HG03025 (cell line): Measurements from ENCODE around the gene CHID1.

ENCODE experiments used
- ATAC-seq: cut with Tn5 transposase; IDR thresholded peaks from one replicate; pipeline ENCODE4 v1.9.1; 2021; ENCODE audit warnings: mild to moderate bottlenecking, moderate library complexity; ENCODE audit not compliant: unreplicated experiment, low FRiP score

The CHID1 gene

DNA sequence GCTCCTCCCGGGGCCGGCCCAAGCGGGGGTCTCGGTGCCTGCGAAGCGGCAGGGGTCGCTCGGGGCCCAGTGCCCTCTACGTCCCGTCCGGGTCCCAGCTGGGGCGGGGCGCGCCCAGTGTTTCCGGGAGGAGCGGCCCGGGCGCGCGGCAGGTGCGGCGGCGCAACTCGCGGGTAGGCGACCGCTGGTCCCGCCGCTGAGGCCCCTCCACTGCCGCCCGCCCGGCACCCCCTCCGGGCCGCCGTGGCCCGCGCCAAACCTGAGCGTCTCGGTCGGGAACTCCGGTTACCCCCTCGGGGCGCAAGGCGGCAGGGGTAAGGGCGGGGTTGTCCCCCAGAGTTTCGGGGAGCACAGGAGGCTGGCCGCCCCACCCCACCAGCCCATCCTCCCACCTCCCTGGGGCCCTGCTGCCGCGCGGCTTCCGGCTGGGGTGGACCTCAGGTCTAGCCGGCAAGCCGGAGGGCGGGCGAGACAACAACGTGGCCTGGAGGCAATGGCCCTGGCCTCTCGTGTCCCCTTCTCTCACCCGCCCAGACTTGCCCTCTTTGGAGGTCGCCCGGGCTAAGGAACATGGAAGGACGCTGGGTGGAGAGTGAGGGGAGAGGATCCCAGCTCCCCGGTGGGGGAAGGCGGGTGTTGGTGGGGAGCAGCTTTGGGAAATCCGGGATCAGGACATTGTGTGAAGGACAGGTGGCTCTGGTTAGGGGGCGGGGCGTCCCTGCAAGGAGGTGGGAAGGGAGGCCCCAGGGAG is 83.3 kb downstream of the CHID1 start:
- ATAC-seq: peak; percentile 27

DNA sequence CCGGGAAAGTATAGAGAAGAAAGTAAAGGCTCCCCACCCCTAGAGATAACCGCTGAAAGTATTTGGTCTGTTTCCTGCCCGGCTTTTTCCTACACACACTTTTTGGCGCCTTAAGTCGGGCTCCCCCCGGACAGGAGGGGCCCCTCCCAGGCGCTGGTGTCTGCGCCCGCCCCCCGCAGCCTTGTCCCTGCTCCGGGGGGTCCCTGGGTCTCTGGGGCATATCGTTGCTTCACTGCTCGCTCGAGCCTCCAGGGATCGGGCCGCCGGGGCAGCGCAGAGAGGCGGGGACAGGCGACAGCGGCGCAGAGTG is 83.8 kb downstream of the CHID1 start:
- ATAC-seq: no peak

DNA sequence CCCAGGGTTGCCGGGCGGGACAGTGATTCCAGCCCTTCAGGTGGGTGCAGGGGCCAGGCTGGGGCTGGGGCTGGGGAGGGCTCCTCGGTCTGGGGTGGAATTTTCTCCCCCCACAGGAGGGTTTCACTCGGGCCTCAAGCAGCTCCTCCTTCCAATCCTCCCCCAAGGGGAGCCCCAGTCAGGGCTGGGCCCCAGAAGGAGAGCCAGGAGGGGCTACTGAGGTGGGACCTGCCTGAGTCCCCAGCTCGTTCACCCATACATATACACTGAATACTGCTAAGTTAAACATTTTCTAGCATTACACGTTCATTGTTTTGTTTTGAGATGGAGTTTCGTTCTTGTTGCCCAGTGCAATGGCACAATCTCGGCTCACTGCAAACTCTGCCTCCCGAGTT is 84.4 kb downstream of the CHID1 start:
- ATAC-seq: no peak

DNA sequence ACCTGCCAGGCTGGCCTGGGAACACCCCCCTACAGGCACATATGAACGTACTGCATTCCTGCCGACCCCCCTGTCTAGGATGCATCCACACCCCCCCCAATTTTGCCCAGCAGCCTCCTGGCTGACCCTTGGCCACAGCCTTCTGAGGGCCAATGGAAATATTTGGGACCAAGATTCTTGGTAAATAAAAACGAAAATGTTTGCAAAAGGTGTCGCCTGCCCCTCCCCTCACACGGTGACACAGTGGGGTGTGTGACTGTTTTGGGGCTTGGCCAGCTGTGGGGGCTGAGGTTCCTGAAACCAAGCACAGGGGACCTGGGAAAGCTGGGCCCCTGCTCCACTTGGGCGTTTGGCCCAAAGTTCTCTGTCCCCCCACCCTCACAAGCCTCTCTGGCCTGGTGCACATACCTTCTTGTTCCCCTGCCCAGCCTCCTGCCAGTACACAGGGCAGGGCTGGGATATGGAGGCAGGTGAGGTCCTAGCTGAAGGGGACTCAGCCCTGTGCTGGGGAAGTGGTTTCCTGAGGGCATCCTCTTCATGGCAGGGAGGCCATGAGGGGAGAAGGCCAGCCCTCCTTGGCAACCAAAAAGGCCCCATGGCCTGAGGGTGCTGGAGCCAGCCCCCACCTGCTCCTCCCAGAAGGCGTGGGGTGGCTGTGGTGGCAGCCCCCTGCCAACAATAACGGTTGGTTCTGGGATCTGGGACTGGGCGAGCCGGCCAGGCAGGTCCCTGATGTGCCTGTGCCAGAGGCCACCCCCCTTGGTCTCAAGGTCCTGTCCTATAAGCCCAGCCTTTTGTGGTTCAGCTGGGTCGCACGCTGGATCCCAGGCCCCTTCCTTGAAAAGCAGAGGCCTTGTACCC is 85.0 kb downstream of the CHID1 start:
- ATAC-seq: no peak

DNA sequence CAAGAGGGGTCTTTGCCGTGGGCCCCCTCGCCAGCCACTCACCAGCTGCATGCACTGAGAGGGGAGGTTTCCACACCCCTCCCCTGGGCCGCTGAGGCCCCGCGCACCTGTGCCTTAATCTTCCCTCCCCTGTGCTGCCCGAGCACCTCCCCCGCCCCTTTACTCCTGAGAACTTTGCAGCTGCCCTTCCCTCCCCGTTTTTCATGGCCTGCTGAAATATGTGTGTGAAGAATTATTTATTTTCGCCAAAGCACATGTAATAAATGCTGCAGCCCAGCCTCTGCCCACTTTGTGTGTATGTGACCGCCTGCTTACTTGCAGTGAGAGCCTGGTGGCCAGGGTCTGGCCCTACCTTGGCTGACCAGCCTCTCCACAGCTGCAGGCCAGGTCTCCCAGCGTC is 85.7 kb downstream of the CHID1 start:
- no peak for ATAC-seq

DNA sequence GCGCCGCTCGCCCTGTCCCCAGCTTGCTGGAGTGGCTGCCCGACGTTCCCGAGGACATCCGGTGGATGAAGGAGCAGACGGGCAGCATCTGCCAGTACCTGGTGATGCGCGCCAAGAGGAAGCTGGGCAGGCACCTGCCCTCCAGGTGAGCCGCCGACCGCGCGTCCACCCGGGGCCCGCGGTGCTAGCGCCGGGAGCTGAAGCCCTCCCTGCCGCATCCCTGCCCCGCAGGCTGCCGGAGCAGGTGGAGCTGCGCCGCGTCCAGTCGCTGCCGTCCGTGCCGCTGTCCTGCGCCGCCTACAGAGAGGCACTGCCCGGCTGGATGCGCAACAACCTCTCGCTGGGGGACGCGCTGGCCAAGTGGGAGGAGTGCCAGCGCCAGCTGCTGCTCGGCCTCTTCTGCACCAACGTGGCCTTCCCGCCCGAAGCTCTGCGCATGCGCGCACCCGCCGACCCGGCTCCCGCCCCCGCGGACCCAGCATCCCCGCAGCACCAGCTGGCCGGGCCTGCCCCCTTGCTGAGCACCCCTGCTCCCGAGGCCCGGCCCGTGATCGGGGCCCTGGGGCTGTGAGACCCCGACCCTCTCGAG is 86.2 kb downstream of the CHID1 start:
- no peak for ATAC-seq

DNA sequence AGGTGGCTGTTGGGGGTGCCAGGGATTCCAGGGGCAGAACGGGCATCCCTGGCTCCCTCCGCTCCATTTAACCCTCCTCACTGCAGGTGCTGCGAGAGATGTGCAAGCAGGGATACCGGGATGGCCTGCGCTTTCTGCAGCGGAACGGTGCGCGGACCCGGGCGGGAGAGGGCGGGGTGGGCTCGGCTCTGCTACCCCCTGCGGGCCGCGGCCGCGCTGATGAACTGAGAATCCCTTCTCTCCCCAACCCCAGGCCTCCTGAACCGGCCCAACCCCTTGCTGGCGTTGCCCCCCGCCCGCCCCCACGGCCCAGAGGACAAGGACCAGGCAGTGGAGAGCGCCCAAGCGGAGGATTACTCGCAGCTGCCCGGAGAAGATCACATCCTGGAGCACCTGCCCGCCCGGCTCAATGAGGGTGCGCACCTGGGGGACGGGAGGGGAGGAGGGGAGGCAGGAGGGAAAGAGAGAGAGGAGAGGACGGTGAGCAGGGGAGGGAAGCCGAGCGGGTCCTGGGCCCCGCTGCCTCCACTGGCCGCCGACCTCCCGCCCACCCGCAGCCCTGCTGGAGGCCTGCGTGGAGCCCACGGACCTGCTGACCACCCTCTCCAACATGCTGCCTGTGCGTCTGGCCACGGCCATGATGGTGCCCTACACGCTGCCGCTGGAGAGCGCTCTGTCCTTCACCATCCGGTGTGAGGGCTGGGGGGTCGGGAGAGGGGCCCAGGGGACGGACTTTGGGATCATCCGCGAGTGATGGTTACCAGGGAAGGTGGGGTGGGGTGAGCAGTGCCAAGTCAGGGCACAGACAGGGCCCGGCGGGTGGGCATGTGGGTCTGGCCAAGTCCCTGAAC is 86.9 kb downstream of the CHID1 start:
- no peak for ATAC-seq

DNA sequence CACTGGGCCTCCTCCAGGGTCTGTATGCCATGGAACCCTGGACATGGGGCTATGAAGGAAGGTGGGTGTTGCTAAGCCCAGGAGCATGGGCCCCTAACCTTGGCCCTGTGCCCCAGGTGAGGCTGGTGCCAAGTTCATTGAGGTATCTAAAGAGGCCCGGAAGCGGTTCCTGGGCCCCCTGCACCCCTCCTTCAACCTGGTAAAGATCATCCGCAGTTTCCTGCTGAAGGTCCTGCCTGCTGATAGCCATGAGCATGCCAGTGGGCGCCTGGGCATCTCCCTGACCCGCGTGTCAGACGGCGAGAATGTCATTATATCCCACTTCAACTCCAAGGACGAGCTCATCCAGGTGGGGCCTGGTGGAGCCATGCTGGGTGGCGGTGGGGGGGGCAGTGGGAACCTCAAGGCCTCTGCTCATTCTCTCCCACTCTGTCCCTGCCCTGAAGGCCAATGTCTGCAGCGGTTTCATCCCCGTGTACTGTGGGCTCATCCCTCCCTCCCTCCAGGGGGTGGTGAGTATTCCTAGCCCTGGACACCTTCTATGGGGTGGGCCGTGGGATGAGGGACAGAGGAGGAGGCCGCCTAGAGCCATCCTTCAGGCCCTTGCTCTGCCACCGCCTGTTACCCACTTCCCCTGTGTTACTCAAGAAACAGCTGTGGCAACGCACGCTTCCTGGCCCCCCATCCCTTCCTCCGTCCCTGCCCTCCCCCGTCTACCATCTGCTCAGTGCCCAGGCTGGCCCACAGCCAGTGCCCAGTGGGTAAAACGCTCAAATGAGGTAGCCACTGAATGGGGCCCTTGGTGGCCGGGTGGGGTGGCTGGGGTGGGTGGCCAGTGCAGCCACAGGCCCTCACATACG is 88.9 kb downstream of the CHID1 start:
- no peak for ATAC-seq

DNA sequence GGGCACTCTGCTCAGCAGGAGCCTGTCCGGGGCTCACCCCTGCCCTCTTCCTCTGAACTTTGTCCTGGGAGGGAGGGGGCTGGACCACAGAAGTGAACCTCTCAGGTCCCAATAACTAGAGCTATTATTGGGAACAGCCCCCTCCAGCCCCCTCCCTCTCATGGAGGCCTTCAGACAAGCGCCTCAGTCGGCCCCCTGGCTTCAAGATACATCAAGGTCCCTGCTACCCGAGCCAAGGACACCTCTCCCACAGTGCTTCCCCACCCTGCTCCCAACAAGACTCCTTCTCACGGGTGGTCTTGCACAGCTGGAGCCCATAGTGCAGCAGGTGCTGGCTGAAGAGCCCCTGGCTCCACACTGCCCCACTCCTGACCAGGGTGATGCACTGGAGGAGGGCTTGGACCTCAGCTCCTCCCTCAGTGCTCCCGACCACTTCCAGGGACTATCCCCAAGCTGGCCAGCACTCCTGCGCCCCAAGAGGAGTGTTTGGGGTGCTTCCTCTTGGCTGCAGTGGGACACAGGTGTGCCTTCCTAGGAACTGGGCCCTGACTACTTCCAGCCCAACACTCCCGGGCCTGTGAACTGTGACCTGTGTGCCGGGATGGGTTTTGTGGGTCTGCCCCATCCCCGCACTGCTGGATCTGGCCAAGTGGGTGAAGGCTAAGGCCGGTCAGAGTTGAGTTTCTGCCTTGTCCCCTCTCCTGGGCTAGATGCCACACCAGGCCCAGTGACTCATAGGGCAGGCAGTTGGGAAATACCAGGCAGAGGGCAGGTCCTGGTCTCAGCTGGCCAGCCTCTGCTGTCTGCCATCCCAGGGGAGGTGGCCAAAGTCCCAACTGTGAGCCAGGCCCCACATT is 89.7 kb downstream of the CHID1 start:
- ATAC-seq: no peak

DNA sequence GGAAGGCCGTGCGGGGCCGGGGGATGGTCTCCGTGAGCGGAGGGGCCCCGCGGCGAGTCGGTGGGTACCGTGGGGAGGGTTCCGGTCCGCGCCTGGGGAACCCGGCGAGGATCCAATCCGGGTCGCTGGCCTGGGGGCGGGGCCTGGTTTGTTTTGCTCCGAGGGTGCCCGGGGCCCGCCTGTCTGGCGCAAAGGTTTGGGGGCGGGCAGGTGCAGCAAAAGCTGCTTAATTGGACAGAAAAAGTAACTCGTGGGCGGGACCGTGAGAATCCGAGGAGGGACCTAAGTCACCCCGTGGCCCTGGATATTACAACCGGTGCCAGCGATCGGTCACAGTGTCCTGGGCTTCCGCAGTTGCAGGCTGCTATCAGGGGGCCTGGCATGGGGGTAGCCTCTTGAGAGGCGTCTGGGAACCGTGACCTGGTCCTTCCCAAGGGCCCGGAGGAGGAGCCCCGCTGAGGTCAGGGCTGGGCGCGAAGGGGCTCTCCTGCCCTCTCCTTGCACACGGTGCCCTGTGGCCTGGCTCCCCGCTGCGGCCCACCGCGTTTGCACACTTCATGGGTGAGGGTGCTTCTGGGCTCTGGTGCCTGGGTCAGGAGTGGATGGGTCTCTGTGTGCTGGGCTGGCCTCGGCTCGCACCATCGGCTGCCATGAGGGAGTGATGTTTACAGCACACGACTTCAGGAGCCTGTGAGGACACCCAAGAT is 90.5 kb downstream of the CHID1 start:
- ATAC-seq: peak; percentile 49

DNA sequence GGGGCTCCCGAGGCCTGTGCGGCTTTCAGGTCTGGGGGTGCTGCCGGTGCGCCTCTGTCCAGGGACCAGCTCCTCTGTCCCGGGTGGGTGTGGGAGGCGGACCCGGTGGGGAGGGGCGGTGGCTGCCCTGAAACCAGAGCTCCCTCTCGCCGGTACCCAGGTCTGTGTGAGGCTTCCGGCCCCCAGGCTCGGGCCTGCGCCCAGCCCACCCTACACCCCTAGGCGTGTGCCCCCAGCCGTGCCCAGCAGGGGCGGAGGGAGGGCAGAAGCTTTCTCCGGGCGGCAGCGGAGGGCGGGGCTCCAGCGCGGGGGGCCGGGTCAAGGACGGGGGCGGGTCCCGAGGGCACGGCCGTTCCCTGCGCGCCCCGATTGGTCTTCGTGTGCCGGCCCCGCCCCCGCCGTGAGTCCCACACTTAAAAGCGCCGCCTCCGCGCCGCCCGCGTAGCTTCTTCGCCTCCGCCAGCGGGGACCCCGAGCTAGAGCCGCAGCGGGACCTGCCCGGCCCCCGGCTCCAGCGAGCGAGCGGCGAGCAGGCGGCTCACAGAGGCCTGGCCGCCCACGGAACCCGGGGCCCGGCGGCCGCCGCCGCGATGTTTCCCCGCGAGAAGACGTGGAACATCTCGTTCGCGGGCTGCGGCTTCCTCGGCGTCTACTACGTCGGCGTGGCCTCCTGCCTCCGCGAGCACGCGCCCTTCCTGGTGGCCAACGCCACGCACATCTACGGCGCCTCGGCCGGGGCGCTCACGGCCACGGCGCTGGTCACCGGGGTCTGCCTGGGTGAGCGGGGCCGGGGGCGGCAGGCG is 91.3 kb downstream of the CHID1 start:
- peak; percentile 72 for ATAC-seq

DNA sequence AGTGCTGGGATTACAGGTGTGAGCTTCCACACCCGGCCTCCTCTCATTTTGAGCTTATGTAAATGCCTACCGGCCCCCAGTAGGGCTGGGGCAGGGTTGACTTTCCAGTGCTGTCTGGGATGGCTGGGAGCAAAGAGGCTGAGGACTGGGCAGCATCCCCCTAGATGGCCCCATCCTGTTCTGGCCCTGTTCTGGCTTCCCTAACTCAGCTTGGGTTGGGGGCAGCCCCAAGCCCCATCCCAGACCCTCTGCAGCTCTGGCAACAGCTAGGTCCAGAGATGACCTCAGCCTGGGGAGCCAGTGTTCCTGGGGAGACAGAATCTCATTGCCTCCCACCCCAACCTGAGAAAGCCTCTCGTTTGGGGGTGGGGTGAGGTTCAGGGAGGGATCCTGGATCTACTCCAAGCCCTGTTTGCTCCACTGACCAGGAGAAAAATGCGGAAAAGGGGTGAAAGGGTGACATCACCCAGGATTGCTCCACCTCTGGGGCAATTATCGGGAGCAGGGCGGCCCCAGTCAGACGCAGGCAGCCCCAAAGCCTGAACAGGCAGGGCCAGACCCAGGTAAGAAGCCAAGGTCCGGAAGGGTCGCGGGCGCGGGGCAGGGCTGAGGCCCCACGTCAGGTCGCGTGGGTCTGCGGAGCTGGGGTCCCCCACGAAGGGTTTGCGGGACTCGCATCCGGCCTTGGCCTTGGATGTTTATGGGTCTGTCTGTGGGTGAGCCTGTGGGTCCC is 92.0 kb downstream of the CHID1 start, which contains the start of gene PNPLA2:
Gene PNPLA2, plus strand, starts transcription at position 519 of the 733 bp plus-strand sequence. CDS start 805 bp downstream, outside the sequence.
- ATAC-seq: no peak
